Measurements from ENCODE around the gene CCDC102A.
A peak's percentile ranks its signal among the peaks of the same experiment; 100 is the strongest.

The CCDC102A gene

GRCh38 chr16:57513371-57514102 is 22.8 kb downstream of the CCDC102A start:
- H3K27ac ChIP-seq (ENCODE audit: extremely low read depth, low read depth, low read length), result no peak overlapping the region
- H3K4me1 ChIP-seq (ENCODE audit: control insufficient read depth, insufficient read depth, low read length), result peaks cover 2% of the 10 kb centered on the region; the same call in 1 of the 2 replicates
- ChIA-PET CTCF (interaction anchor here (1.8 kb wide), 1 partner anchor 91 kb away, joined by 5 read pairs; no protein-coding TSS in a partner anchor), POLR2A (interaction anchor here (0.8 to 1.1 kb wide), 2 partner anchors 51 to 66 kb away, joined by 3 read pairs; partner anchors contain the start of genes CIAPIN1, COQ9 and POLR2C)
- no peak overlapping the region for H3K4me3 ChIP-seq (ENCODE audit: low read depth, low read length)
- H3K36me3 ChIP-seq (ENCODE audit: control insufficient read depth in 2 of 2, insufficient read depth in 1 of 2, low read length in 2 of 2), result peaks cover 0 to 16% of the 10 kb centered on the region in 2 experiments; a peak in 2 of 3 replicates
- no peaks in the 10 kb centered on the region for H3K9me3 ChIP-seq (ENCODE audit: control insufficient read depth, insufficient read depth, low read depth, low read length)
- TF ChIP-seq ZIC2 (tag by site-specific recombination; IDR thresholded peaks at IDR 0.05) (peak; percentile 86), ZNF548 (tag by site-specific recombination; IDR thresholded peaks at IDR 0.05) (no peak), GLIS1 (tag by site-specific recombination; IDR thresholded peaks at IDR 0.05) (peak; percentile 72), ZNF791 (tag by site-specific recombination; IDR thresholded peaks at IDR 0.05) (no peak), ZNF23 (tag by site-specific recombination; IDR thresholded peaks at IDR 0.05; ENCODE audit: borderline replicate concordance) (no peak), ZFP37 (tag by site-specific recombination; IDR thresholded peaks at IDR 0.05) (no peak), ZNF792 (tag by site-specific recombination; IDR thresholded peaks at IDR 0.05) (no peak), ZNF670 (tag by site-specific recombination; IDR thresholded peaks at IDR 0.05; ENCODE audit: low read depth) (no peak), ZNF10 (tag by site-specific recombination; IDR thresholded peaks at IDR 0.05) (no peak), ZNF529 (tag by site-specific recombination; IDR thresholded peaks at IDR 0.05; ENCODE audit: insufficient replicate concordance) (no peak), KLF16 (tag by site-specific recombination; IDR thresholded peaks at IDR 0.05) (no peak), ZNF76 (tag by site-specific recombination; IDR thresholded peaks at IDR 0.05; ENCODE audit: borderline replicate concordance, low read depth) (no peak), FEZF1 (tag by site-specific recombination; IDR thresholded peaks at IDR 0.05) (peak; percentile 32; the same call in 1 of the 2 replicates), ZNF19 (tag by site-specific recombination; IDR thresholded peaks at IDR 0.05; ENCODE audit: low read depth) (no peak), ZNF707 (tag by site-specific recombination; IDR thresholded peaks at IDR 0.05) (no peak), SCRT2 (tag by site-specific recombination; IDR thresholded peaks at IDR 0.05) (no peak), KLF8 (tag by site-specific recombination; IDR thresholded peaks at IDR 0.05) (no peak), ZNF433 (tag by site-specific recombination; IDR thresholded peaks at IDR 0.05; ENCODE audit: low read depth) (no peak), ZNF292 (tag by site-specific recombination; IDR thresholded peaks at IDR 0.05; ENCODE audit: borderline replicate concordance, low read depth) (no peak), IKZF3 (tag by site-specific recombination; IDR thresholded peaks at IDR 0.05) (no peak), ZNF843 (tag by site-specific recombination; IDR thresholded peaks at IDR 0.05) (no peak), ZNF202 (tag by site-specific recombination; IDR thresholded peaks at IDR 0.05; ENCODE audit: borderline replicate concordance) (no peak), ZBTB48 (tag by site-specific recombination; IDR thresholded peaks at IDR 0.05) (no peak), ZFHX2 (tag by site-specific recombination; conservative IDR thresholded peaks at IDR 0.05) (no peak), ZSCAN23 (tag by site-specific recombination; IDR thresholded peaks at IDR 0.05) (no peak), KLF1 (tag by site-specific recombination; IDR thresholded peaks at IDR 0.05) (peak; percentile 84), ZNF155 (tag by site-specific recombination; IDR thresholded peaks at IDR 0.05) (no peak), SP2 (tag by site-specific recombination; IDR thresholded peaks at IDR 0.05) (no peak), SETDB1 (IDR thresholded peaks at IDR 0.05; ENCODE audit: insufficient read length, low read length) (no peak), ZFP3 (tag by site-specific recombination; IDR thresholded peaks at IDR 0.05; ENCODE audit: low read depth) (no peak), ZNF600 (tag by site-specific recombination; IDR thresholded peaks at IDR 0.05) (0 out of 2 replicates have a peak, but pooled peaks have one; percentile 23), ZNF37A (tag by site-specific recombination; IDR thresholded peaks at IDR 0.05) (no peak), TRIM28 (IDR thresholded peaks at IDR 0.05; ENCODE audit: borderline replicate concordance, low read length) (no peak), ZNF2 (tag by site-specific recombination; IDR thresholded peaks at IDR 0.05) (no peak), ZBTB7A (tag by site-specific recombination; IDR thresholded peaks at IDR 0.05; ENCODE audit: low read depth) (no peak)
- TF ChIP-seq, protein P1, sequence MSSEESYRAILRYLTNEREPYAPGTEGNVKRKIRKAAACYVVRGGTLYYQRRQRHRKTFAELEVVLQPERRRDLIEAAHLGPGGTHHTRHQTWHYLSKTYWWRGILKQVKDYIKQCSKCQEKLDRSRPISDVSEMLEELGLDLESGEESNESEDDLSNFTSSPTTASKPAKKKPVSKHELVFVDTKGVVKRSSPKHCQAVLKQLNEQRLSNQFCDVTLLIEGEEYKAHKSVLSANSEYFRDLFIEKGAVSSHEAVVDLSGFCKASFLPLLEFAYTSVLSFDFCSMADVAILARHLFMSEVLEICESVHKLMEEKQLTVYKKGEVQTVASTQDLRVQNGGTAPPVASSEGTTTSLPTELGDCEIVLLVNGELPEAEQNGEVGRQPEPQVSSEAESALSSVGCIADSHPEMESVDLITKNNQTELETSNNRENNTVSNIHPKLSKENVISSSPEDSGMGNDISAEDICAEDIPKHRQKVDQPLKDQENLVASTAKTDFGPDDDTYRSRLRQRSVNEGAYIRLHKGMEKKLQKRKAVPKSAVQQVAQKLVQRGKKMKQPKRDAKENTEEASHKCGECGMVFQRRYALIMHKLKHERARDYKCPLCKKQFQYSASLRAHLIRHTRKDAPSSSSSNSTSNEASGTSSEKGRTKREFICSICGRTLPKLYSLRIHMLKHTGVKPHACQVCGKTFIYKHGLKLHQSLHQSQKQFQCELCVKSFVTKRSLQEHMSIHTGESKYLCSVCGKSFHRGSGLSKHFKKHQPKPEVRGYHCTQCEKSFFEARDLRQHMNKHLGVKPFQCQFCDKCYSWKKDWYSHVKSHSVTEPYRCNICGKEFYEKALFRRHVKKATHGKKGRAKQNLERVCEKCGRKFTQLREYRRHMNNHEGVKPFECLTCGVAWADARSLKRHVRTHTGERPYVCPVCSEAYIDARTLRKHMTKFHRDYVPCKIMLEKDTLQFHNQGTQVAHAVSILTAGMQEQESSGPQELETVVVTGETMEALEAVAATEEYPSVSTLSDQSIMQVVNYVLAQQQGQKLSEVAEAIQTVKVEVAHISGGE (tag by site-specific recombination; conservative IDR thresholded peaks at IDR 0.05; ENCODE audit: low read depth), result no peak
- TF ChIP-seq, protein P2, sequence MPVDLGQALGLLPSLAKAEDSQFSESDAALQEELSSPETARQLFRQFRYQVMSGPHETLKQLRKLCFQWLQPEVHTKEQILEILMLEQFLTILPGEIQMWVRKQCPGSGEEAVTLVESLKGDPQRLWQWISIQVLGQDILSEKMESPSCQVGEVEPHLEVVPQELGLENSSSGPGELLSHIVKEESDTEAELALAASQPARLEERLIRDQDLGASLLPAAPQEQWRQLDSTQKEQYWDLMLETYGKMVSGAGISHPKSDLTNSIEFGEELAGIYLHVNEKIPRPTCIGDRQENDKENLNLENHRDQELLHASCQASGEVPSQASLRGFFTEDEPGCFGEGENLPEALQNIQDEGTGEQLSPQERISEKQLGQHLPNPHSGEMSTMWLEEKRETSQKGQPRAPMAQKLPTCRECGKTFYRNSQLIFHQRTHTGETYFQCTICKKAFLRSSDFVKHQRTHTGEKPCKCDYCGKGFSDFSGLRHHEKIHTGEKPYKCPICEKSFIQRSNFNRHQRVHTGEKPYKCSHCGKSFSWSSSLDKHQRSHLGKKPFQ (tag by site-specific recombination; IDR thresholded peaks at IDR 0.05), result no peak

Data from HEK293 (cell line).